GM12874 (cell line): ENCODE results near the gene THBD.

Source experiments
- TF ChIP-seq, protein P1 (sequence below): IDR thresholded peaks from 2 replicates; pipeline ENCODE4 v1.5.1; 2011; ENCODE audit warnings: low read depth, mild to moderate bottlenecking, control low read depth, low read length, moderate library complexity; ENCODE audit not compliant: insufficient read depth

The THBD gene

DNA sequence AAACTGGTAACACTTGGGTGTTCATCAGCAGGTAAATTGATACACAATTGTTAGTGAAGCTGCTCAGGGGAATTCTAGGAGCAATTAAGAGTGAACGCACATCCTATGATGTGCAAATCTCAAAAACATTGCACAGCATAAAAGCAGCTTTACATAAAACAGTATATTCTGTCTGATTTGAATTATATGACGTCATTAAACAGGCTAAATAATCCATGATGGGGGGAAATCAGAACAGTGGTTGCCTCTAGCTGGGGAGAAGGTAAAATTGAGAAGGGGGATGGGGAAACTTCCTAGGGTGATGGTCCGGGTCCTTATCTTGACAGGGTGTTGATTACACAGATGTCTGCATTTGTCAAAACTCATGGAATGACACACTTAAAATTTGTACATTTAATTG lies 17.3 kb upstream of the THBD start:
- TF ChIP-seq, protein P1, sequence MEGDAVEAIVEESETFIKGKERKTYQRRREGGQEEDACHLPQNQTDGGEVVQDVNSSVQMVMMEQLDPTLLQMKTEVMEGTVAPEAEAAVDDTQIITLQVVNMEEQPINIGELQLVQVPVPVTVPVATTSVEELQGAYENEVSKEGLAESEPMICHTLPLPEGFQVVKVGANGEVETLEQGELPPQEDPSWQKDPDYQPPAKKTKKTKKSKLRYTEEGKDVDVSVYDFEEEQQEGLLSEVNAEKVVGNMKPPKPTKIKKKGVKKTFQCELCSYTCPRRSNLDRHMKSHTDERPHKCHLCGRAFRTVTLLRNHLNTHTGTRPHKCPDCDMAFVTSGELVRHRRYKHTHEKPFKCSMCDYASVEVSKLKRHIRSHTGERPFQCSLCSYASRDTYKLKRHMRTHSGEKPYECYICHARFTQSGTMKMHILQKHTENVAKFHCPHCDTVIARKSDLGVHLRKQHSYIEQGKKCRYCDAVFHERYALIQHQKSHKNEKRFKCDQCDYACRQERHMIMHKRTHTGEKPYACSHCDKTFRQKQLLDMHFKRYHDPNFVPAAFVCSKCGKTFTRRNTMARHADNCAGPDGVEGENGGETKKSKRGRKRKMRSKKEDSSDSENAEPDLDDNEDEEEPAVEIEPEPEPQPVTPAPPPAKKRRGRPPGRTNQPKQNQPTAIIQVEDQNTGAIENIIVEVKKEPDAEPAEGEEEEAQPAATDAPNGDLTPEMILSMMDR: no peak

- TF ChIP-seq, protein P1: no peak
These were observed 16.1 kb upstream of the THBD start for GRCh38 chr20:23065266-23066201.

- TF ChIP-seq, protein P1: no peak
These were observed 14.1 kb upstream of the THBD start for GRCh38 chr20:23063581-23063980.

- TF ChIP-seq, protein P1: no peak
These were observed 13.7 kb upstream of the THBD start for GRCh38 chr20:23063168-23063567.

DNA sequence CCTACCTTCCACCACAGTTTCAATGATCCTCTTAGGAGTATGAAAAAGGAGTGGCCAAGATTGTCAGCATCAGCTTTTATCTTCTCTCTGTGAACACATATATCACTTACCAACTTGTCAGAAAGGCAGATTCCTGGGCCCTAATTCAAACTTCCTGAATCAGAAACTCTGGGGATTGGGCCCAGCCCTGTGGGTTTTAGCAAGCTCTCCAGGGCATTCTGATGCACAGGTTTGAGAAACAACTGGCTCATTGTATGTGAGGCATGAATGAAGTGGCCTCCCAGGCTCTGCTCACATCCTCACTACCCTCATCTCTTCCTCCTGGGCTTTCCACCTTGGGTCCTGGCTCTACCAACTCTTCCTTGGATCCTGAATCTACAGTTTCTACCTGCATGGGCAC lies 13.2 kb upstream of the THBD start:
- TF ChIP-seq, protein P1: no peak

- TF ChIP-seq, protein P1: no peak
These were observed 12.5 kb upstream of the THBD start for GRCh38 chr20:23061734-23062561.

GRCh38 chr20:23061262-23061661 lies 11.8 kb upstream of the THBD start:
- TF ChIP-seq, protein P1: no peak
